GM12878 (cell line): ENCODE results near the gene C1QTNF12. TPM values are rescaled to one million over a fixed set of nuclear protein-coding genes. Genes with fewer than 3 reads are reported as not detected.

Experiments
- CBX3 ChIP-seq: fragments of 200-600 bp; sonication (generic); IDR thresholded peaks from 2 replicates; pipeline ENCODE4 v1.6.1; 2016; ENCODE audit warnings: low read depth, borderline replicate concordance
- EZH2 ChIP-seq: IDR thresholded peaks from 2 replicates; pipeline ENCODE4 v1.6.1; 2012; ENCODE audit warnings: low read depth, mild to moderate bottlenecking, control low read depth, inconsistent platforms, low read length, borderline replicate concordance; ENCODE audit not compliant: control insufficient read depth
- FOS ChIP-seq: IDR thresholded peaks from 3 replicates; pipeline ENCODE4 v1.6.1; 2011; ENCODE audit warnings: borderline replicate concordance; ENCODE audit not compliant: insufficient read length; ENCODE audit errors: extremely low read depth
- FOXM1 ChIP-seq: IDR thresholded peaks from 2 replicates; pipeline ENCODE4 v1.6.1; 2012; ENCODE audit warnings: low read depth, mild to moderate bottlenecking, inconsistent platforms, low read length, moderate library complexity
- GATAD2B ChIP-seq: fragments of 450-650 bp; conservative IDR thresholded peaks from 2 replicates; pipeline ENCODE4 v1.6.1; 2017; ENCODE audit warnings: low read depth, mild to moderate bottlenecking, moderate library complexity
- IKZF1 ChIP-seq: fragments of 450-650 bp; conservative IDR thresholded peaks from 2 replicates; pipeline ENCODE4 v1.6.1; 2017; ENCODE audit warnings: antibody characterized with exemption, mild to moderate bottlenecking
- IRF3 ChIP-seq: fragments of 450-650 bp; IDR thresholded peaks from 2 replicates; pipeline ENCODE4 v1.6.1; 2014; ENCODE audit warnings: mild to moderate bottlenecking
- LARP7 ChIP-seq: fragments of 450-650 bp; IDR thresholded peaks from 2 replicates; pipeline ENCODE4 v1.6.1; 2017; ENCODE audit warnings: mild to moderate bottlenecking
- MYC ChIP-seq: IDR thresholded peaks from 2 replicates; pipeline ENCODE4 v1.6.1; 2011; ENCODE audit warnings: mild to moderate bottlenecking, low read length, moderate library complexity, inconsistent platforms; ENCODE audit not compliant: insufficient read depth, insufficient replicate concordance, insufficient read length, severe bottlenecking
- NKRF ChIP-seq: fragments of 450-650 bp; conservative IDR thresholded peaks from 2 replicates; pipeline ENCODE4 v1.6.1; 2017; ENCODE audit warnings: mild to moderate bottlenecking, moderate library complexity
- NR2F1 ChIP-seq: fragments of 450-650 bp; conservative IDR thresholded peaks from 2 replicates; pipeline ENCODE4 v1.6.1; 2017; ENCODE audit warnings: mild to moderate bottlenecking
- POU2F2 ChIP-seq: IDR thresholded peaks from 3 replicates; pipeline ENCODE4 v1.6.1; 2011; ENCODE audit warnings: low read depth, mild to moderate bottlenecking, low read length, borderline replicate concordance
- RAD51 ChIP-seq: fragments of 450-650 bp; IDR thresholded peaks from 2 replicates; pipeline ENCODE4 v1.6.1; 2016; ENCODE audit warnings: moderate library complexity, mild to moderate bottlenecking, inconsistent platforms
- SPI1 ChIP-seq: IDR thresholded peaks from 2 replicates; pipeline ENCODE4 v1.6.1; 2011; ENCODE audit warnings: low read depth, mild to moderate bottlenecking, low read length, moderate library complexity, borderline replicate concordance; ENCODE audit not compliant: insufficient read depth
- YY1 ChIP-seq: IDR thresholded peaks from 2 replicates; pipeline ENCODE4 v1.6.1; 2011; ENCODE audit warnings: low read depth, mild to moderate bottlenecking, low read length
- ZBTB33 ChIP-seq: fragments of 450-650 bp; IDR thresholded peaks from 2 replicates; pipeline ENCODE4 v1.6.1; 2017; ENCODE audit warnings: mild to moderate bottlenecking
- polyA plus RNA-seq, 11 experiments: library from polyadenylated mRNA; depleted of rRNA in 4 of 11; unstranded in 6 of 11; stranded (reverse) in 5 of 11; fragments of >200 nt; fragmentation: Nextera tagmentation in 4 of 11; fragmentation: Illumina TruSeq in 1 of 11; extraction: Ambion mirVana in 4 of 11; extraction: Trizol in 1 of 11; gene quantifications; 1 replicate in 1 of 11; 2 replicates in 10 of 11; pipeline versions ENCODE4 v1.2.1 to v1.2.3, GENCODE V29; 2011 to 2016; ENCODE audit warnings: inconsistent platforms in 2 of 11, missing spikeins in 2 of 11, low read depth in 1 of 11
- total RNA-seq, 4 experiments: library from RNA; depleted of rRNA in 3 of 4; stranded (reverse); fragments of >200 nt in 3 of 4; fragmentation: Illumina TruSeq in 1 of 4; extraction: Trizol in 1 of 4; gene quantifications; 2 replicates each; pipeline versions ENCODE4 v1.2.1 to v1.2.3, GENCODE V29; 2013 to 2021
- TF ChIP-seq, protein P1 (sequence below): fragments of 450-650 bp; IDR thresholded peaks from 2 replicates; pipeline ENCODE4 v1.6.1; 2017; ENCODE audit warnings: borderline replicate concordance
- TF ChIP-seq, protein P2 (sequence below): IDR thresholded peaks from 2 replicates; pipeline ENCODE4 v1.6.1; 2012; ENCODE audit warnings: low read depth, low read length, improper control_type of control experiment
- TF ChIP-seq, protein P3 (sequence below): fragments of 450-650 bp; formaldehyde crosslinking; IDR thresholded peaks from 2 replicates; pipeline ENCODE4 v1.5.0; 2022; ENCODE audit warnings: mild to moderate bottlenecking, missing genetic modification characterization

Gene C1QTNF12
- total and polyA plus RNA-seq, 10 of the 15 experiments (the other 5 are each of a cell fraction or from before 2014, with no cell fraction given): 0.17 to 1.0 (median 0.31) TPM; not detected in 5

DNA sequence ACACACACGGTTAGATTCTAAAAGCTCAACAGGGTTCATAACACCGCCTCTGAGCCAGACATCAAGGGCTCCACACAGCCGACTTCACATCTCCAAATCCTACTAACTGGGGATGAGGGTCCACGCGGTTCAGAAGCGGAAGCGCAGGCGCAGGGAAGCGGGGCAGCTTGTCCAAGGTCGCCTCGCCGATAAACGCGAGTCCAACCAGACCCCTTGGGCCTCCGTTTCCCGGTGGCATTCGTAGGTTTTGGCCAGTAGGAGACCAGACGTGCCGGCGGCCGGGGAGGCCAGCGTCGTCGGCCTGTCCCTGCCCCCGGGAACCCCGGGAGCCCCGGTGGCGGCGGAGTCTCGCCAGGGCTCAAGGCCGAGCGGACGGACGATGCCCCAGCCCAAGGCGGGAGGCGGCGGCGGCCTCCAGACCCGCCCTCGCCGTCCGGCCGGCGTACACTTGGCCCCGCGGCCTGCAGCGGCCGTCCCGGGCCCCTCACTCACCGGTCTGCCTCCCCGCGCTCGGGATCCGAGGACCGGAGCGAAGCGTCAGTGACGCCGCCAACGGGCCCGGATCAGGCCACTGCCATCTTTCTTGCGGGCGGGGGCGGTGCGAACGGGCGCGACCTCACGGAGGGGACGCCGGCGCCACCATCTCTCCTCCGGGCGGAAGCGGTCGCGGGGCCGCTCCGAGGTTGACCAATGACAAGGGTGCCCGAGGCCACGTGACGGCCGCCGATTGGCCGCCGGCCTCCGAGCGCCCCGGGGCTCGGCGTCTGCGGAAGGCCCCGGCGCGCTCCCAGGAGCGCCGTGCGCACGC, 14.9 kb downstream of the C1QTNF12 start, which contains the start of gene SDF4 (continued):
- TF ChIP-seq FOXM1: no peak
- TF ChIP-seq NKRF: peak; percentile 72
- TF ChIP-seq EZH2: no peak
- TF ChIP-seq, protein P1, sequence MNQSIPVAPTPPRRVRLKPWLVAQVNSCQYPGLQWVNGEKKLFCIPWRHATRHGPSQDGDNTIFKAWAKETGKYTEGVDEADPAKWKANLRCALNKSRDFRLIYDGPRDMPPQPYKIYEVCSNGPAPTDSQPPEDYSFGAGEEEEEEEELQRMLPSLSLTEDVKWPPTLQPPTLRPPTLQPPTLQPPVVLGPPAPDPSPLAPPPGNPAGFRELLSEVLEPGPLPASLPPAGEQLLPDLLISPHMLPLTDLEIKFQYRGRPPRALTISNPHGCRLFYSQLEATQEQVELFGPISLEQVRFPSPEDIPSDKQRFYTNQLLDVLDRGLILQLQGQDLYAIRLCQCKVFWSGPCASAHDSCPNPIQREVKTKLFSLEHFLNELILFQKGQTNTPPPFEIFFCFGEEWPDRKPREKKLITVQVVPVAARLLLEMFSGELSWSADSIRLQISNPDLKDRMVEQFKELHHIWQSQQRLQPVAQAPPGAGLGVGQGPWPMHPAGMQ: no peak
- peak; percentile 81 for TF ChIP-seq IRF3
- TF ChIP-seq, protein P2, sequence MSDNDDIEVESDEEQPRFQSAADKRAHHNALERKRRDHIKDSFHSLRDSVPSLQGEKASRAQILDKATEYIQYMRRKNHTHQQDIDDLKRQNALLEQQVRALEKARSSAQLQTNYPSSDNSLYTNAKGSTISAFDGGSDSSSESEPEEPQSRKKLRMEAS: peak; percentile 69
- TF ChIP-seq RAD51: peak; percentile 74; the same call in 1 of the 2 replicates
- peak; percentile 99 for TF ChIP-seq IKZF1
- peak; percentile 43 for TF ChIP-seq FOS
- TF ChIP-seq LARP7: peak; percentile 94
- peak; percentile 28; the same call in 1 of the 2 replicates for TF ChIP-seq SPI1
- peak; percentile 71 for TF ChIP-seq NR2F1
- TF ChIP-seq CBX3: no peak
- TF ChIP-seq POU2F2: peak; percentile 44; the same call in 1 of the 3 replicates
- no peak for TF ChIP-seq MYC
- TF ChIP-seq YY1: peak; percentile 99
- peak; percentile 95 for TF ChIP-seq GATAD2B
- no peak for TF ChIP-seq ZBTB33
- TF ChIP-seq, protein P3, sequence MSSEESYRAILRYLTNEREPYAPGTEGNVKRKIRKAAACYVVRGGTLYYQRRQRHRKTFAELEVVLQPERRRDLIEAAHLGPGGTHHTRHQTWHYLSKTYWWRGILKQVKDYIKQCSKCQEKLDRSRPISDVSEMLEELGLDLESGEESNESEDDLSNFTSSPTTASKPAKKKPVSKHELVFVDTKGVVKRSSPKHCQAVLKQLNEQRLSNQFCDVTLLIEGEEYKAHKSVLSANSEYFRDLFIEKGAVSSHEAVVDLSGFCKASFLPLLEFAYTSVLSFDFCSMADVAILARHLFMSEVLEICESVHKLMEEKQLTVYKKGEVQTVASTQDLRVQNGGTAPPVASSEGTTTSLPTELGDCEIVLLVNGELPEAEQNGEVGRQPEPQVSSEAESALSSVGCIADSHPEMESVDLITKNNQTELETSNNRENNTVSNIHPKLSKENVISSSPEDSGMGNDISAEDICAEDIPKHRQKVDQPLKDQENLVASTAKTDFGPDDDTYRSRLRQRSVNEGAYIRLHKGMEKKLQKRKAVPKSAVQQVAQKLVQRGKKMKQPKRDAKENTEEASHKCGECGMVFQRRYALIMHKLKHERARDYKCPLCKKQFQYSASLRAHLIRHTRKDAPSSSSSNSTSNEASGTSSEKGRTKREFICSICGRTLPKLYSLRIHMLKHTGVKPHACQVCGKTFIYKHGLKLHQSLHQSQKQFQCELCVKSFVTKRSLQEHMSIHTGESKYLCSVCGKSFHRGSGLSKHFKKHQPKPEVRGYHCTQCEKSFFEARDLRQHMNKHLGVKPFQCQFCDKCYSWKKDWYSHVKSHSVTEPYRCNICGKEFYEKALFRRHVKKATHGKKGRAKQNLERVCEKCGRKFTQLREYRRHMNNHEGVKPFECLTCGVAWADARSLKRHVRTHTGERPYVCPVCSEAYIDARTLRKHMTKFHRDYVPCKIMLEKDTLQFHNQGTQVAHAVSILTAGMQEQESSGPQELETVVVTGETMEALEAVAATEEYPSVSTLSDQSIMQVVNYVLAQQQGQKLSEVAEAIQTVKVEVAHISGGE (CRISPR knock-in tag): no peak
